PC-3 (cell line): ENCODE measurements around the gene PODXL2. TPM values are rescaled to one million over a fixed set of nuclear protein-coding genes. Genes with fewer than 3 reads are reported as not detected.

Source experiments
- ATAC-seq: fragments of 200-7000 bp; cut with Tn5 transposase; 2 replicates; pipeline ENCODE4 v1.9.1; 2020; ENCODE audit warnings: mild to moderate bottlenecking, moderate library complexity
- BruUV-seq: library from RNA; stranded (reverse); fragments of 400-500 nt; replicated peaks from 2 replicates; lab custom pipeline; 2021; lab: Mats Ljungman, UMichigan
- CTCF ChIA-PET: fragments of 300-600 bp; sonication (Branson Sonifier 250); formaldehyde crosslinking; loops from one replicate; lab custom pipeline; 2022; ENCODE audit warnings: antibody characterized with exemption; lab: Charles Lee
- POLR2A ChIA-PET: fragments of 300-600 bp; sonication (Branson Sonifier 250); formaldehyde crosslinking; loops from one replicate; lab custom pipeline; 2022; ENCODE audit warnings: antibody characterized with exemption; ENCODE audit not compliant: unreplicated experiment; lab: Charles Lee
- DNase-seq: peaks from one replicate; pipeline ENCODE4 v3.0.0-alpha.2; 2015
- H2AFZ ChIP-seq: fragments of 300-600 bp; sonication (generic); 2 replicates; pipeline ENCODE4 v1.6.0; 2016; ENCODE audit warnings: antibody characterized with exemption, low read length
- H3F3A ChIP-seq: fragments of 300-600 bp; sonication (generic); one replicate; pipeline ENCODE4 v1.6.0; 2017; ENCODE audit warnings: antibody characterized with exemption, low read length, control low read depth, mild to moderate bottlenecking; ENCODE audit not compliant: unreplicated experiment
- H3K27ac ChIP-seq: fragments of 300-600 bp; sonication (generic); 2 replicates; pipeline ENCODE4 v1.5.1; 2016; ENCODE audit warnings: mild to moderate bottlenecking, low read length
- H3K27me3 ChIP-seq: fragments of 300-600 bp; sonication (generic); 2 replicates; pipeline ENCODE4 v1.6.1; 2016; ENCODE audit warnings: low read length, mixed read lengths
- H3K36me3 ChIP-seq: fragments of 300-600 bp; sonication (generic); 2 replicates; pipeline ENCODE4 v1.6.1; 2016; ENCODE audit warnings: low read depth, mixed run types, low read length, mixed read lengths
- H3K4me1 ChIP-seq: fragments of 300-600 bp; sonication (generic); 2 replicates; pipeline ENCODE4 v1.5.1; 2016; ENCODE audit warnings: low read length; ENCODE audit not compliant: insufficient read depth
- H3K4me2 ChIP-seq: fragments of 300-600 bp; sonication (generic); 2 replicates; pipeline ENCODE4 v1.6.0; 2016; ENCODE audit warnings: low read length
- H3K4me3 ChIP-seq: fragments of 300-600 bp; sonication (generic); 2 replicates; pipeline ENCODE4 v1.5.1; 2016; ENCODE audit warnings: mild to moderate bottlenecking, low read length, mixed read lengths
- H3K79me2 ChIP-seq: fragments of 300-600 bp; sonication (generic); 2 replicates; pipeline ENCODE4 v1.6.1; 2017; ENCODE audit warnings: low read length, mixed read lengths
- H3K9ac ChIP-seq: fragments of 300-600 bp; sonication (generic); 2 replicates; pipeline ENCODE4 v1.6.0; 2016; ENCODE audit warnings: mild to moderate bottlenecking, low read length
- H3K9me2 ChIP-seq: fragments of 300-600 bp; sonication (generic); replicated peaks from 2 replicates; pipeline ENCODE4 v1.6.1; 2016; ENCODE audit warnings: mixed run types, low read length, mixed read lengths
- H3K9me3 ChIP-seq: fragments of 300-600 bp; sonication (generic); 2 replicates; pipeline ENCODE4 v1.6.1; 2016; ENCODE audit warnings: low read length, mixed read lengths
- H4K20me1 ChIP-seq: fragments of 300-600 bp; sonication (generic); 2 replicates; pipeline ENCODE4 v1.6.1; 2016; ENCODE audit warnings: low read length, mixed read lengths
- CTCF ChIP-seq: fragments of 300-600 bp; sonication (generic); conservative IDR thresholded peaks from 2 replicates; pipeline ENCODE4 v1.5.1; 2017; ENCODE audit warnings: antibody characterized with exemption, low read depth, mild to moderate bottlenecking, low read length
- EZH2 ChIP-seq: fragments of 300-600 bp; sonication (generic); IDR thresholded peaks from one replicate; pipeline ENCODE4 v1.6.1; 2017; ENCODE audit warnings: antibody characterized with exemption, mild to moderate bottlenecking, low read length; ENCODE audit not compliant: unreplicated experiment
- EZH2phosphoT487 ChIP-seq: fragments of 300-600 bp; sonication (generic); IDR thresholded peaks from 2 replicates; pipeline ENCODE4 v1.6.1; 2018; ENCODE audit warnings: mild to moderate bottlenecking, antibody characterized with exemption, low read length, borderline replicate concordance
- intact Hi-C: fragments of 100-400 bp; cut with micrococcal nuclease; formaldehyde crosslinking; loops from 2 replicates; pipeline ENCODE4 v1.9.0; 2023
- total RNA-seq: library from RNA; depleted of rRNA; stranded (reverse); fragments of >200 nt; gene quantifications from 2 replicates; pipeline ENCODE4 v1.2.3, GENCODE V29; 2014

PODXL2 gene
- total RNA-seq, 1 experiment from 2014 or later = 32.4 TPM

GRCh38 chr3:127589600-127590281 lies 39.2 kb upstream of the PODXL2 start:
- no peaks in the 10 kb centered on the region for H3K9me2 ChIP-seq
- peak overlapping the region; percentile 84; the same call in 1 of the 2 replicates for H3K27ac ChIP-seq
- ChIA-PET CTCF (interaction anchor here (2.3 kb wide), 1 partner anchor 15 kb away, joined by 13 read pairs; no protein-coding TSS in a partner anchor), POLR2A (interaction anchor here (0.6 kb wide), 1 partner anchor 894 kb away, joined by 14 read pairs; no protein-coding TSS in a partner anchor)
- H3K27me3 ChIP-seq = no peaks in the 10 kb centered on the region
- H2AFZ ChIP-seq = peak overlapping the region; percentile 30; the same call in 1 of the 2 replicates
- peak overlapping the region; percentile 96 for H3K4me2 ChIP-seq
- intact Hi-C loops = loop anchor here (10.0 kb wide), 1 partner anchor 105 kb away; no protein-coding TSS in a partner anchor
- no peaks in the 10 kb centered on the region for H3F3A ChIP-seq
- peaks cover 57% of the 10 kb centered on the region for H3K79me2 ChIP-seq
- ATAC-seq = peak; percentile 3
- 0 out of 2 replicates have a peak, but pooled peaks cover 8% of the 10 kb centered on the region for H4K20me1 ChIP-seq
- TSS peak; percentile 22 for BruUV-seq
- H3K36me3 ChIP-seq = no peaks in the 10 kb centered on the region
- peak; percentile 19 for DNase-seq
- no peak for TF ChIP-seq CTCF
- no peak for TF ChIP-seq EZH2phosphoT487
- no peak for TF ChIP-seq EZH2
- peak overlapping the region; percentile 83 for H3K4me3 ChIP-seq
- H3K9me3 ChIP-seq = no peaks in the 10 kb centered on the region
- H3K4me1 ChIP-seq = peaks cover 21% of the 10 kb centered on the region
- peak overlapping the region; percentile 86 for H3K9ac ChIP-seq

- intact Hi-C loops = loop anchor here (10.0 kb wide), 1 partner anchor 105 kb away; no protein-coding TSS in a partner anchor
- H3K79me2 ChIP-seq = peaks cover 52% of the 10 kb centered on the region
- TF ChIP-seq EZH2phosphoT487 (no peak), EZH2 (no peak), CTCF (no peak)
Measured at GRCh38 chr3:127590282-127590592, 38.7 kb upstream of the PODXL2 start.

More at GRCh38 chr3:127590282-127590592, 38.7 kb upstream of the PODXL2 start:
- POLR2A ChIA-PET = interaction anchor here (0.6 kb wide), 1 partner anchor 894 kb away, joined by 14 read pairs; no protein-coding TSS in a partner anchor
- Histone ChIP-seq H3F3A (no peaks in the 10 kb centered on the region), H2AFZ (peak overlapping the region; percentile 30; the same call in 1 of the 2 replicates), H3K9ac (peak overlapping the region; percentile 86), H3K27ac (peak overlapping the region; percentile 84; the same call in 1 of the 2 replicates), H3K9me2 (no peaks in the 10 kb centered on the region), H3K9me3 (no peaks in the 10 kb centered on the region), H3K36me3 (no peaks in the 10 kb centered on the region), H3K4me3 (peak overlapping the region; percentile 83), H3K4me1 (peaks cover 21% of the 10 kb centered on the region), H3K27me3 (no peaks in the 10 kb centered on the region), H3K4me2 (peak overlapping the region; percentile 96), H4K20me1 (0 out of 2 replicates have a peak, but pooled peaks cover 8% of the 10 kb centered on the region)
- peak; percentile 40 for ATAC-seq
- no TSS peak for BruUV-seq
- CTCF ChIA-PET = interaction anchor here (2.3 kb wide), 1 partner anchor 15 kb away, joined by 13 read pairs; no protein-coding TSS in a partner anchor
- no peak for DNase-seq
